HG03108 (cell line): ENCODE results near the gene F8.
"Not testable (repeated sequence)": the region's sequence is repeated elsewhere in the genome, so short reads cannot be mapped to it uniquely, and the experiment has no call there.

Experiments
- ATAC-seq: cut with Tn5 transposase; IDR thresholded peaks from one replicate; pipeline ENCODE4 v1.9.1; 2021; ENCODE audit warnings: moderate library complexity; ENCODE audit not compliant: unreplicated experiment

F8 gene

DNA sequence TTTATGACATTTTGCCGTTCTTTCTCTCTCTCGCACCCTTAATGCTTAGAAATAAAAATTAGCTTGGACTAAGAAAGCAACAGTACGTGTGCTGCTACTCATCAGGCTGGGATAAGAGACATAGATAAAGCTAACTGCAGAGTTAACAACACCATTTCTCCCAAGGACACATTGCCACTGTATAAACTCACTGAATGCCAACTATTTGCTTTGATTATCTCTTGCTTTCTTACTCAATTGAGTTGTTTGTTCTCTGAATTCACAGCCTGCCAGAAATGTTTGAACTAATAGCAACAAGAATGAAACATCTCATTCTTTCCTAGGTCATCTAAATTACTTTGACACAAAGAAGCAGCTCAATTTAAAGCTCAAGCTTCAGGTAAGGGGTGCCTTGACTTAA, 34.6 kb downstream of the F8 start:
- ATAC-seq = no peak

GRCh38 chrX:154986826-154987575, 35.5 kb downstream of the F8 start:
- ATAC-seq = no peak

DNA sequence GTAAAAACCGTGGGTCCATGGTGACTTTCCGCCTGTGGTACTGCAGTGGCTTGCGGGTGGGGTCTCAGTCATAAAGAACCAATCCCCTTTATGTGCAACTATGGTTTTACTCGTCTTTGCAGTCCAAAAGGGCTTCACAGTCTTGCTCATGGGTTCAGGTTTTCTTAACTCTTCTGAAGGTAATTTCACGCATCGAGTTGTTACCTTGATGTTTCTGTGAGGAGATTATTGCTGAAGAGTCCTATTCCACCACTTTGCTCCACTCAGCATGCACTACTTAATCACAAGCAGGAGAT, 41.5 kb downstream of the F8 start:
- no peak for ATAC-seq

- peak; percentile 96 for ATAC-seq
These were observed 42.0 kb downstream of the F8 start for GRCh38 chrX:154980330-154981115.

- no peak for ATAC-seq
These were observed 42.9 kb downstream of the F8 start for GRCh38 chrX:154979629-154980028.

- no peak for ATAC-seq
These were observed 54.2 kb downstream of the F8 start for GRCh38 chrX:154968353-154968752.

DNA sequence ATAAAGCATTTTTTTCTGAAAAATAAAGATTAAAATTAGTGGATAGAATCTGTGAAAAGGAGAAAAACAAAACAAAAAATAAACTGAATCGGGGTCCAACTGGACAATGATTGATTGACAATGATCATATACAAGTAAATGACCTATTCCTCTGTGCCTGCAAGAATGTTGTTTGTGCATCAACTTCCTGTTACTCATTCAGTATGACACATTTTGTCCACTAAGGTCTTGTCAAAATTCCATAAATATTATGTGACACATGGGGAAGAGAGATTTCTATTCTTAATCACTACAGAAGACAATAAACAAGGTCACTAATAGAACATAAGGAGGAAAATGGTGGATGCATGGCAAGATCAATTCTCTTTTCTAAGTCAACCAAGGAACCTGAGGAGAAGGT, 54.9 kb downstream of the F8 start:
- ATAC-seq = no peak

GRCh38 chrX:154961947-154962346, 60.6 kb downstream of the F8 start:
- ATAC-seq = no peak

DNA sequence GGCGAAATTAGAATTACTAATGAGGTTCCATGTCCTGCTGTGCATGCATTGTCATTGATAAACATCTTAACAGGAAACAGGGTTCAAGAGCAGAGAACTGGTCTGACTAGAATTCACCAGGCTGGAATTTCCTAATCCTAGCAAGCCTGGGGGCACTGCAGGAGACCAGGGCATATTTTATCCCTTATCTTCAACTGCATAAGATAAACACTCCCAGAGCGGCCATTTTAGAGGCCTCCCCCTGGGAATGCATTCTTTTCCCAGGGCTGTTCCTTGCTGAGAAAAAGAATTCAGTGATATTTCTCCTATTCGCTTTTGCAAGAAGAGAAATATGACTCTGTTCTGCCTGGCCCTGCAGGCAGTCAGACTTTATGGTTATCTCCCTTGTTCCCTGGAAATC, 66.7 kb downstream of the F8 start:
- ATAC-seq = not testable (repeated sequence)

GRCh38 chrX:154939265-154939664, 83.3 kb downstream of the F8 start:
- not testable (repeated sequence) for ATAC-seq

DNA sequence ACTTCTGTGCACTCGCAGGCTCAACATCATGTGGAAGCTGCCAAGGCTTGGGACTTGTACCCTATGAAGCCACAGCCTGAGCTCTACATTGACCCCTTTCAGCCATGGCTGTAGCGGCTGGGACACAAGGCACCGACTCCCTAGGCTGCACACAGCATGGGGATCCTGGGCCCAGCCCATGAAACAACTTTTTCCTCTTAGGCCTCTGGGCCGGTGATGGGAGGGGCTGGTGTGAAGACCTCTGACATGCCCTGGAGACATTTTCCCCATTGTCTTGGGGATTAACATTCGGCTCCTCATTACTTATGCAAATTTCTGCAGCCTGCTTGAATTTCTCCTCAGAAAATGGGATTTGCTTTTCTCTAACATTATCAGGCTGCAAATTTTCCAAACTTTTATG, 97.8 kb downstream of the F8 start:
- not testable (repeated sequence) for ATAC-seq

DNA sequence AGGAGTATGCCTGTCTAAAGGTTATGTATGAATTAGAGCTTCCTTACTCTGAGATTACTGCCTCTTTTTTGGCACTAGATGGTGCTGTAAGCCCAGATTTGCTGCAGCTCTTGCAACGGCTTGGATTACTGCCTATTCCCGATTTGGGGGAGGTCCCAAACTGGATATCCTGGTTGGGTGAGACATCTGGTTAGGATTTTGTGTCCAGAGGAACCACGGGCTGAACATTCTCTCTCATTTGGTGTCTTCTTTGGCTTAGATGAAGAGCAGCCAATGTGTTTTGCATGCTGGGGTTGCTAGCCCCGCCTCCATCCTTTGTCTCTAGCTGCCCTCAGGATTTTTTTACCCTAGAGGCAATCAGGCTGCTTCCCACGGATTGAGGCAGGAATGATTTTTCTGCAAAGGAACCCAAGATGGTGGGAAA, 104.5 kb downstream of the F8 start:
- ATAC-seq = peak; percentile 81

- no peak for ATAC-seq
These were observed 108.5 kb downstream of the F8 start for GRCh38 chrX:154914052-154914451.

- not testable (repeated sequence) for ATAC-seq
These were observed 112.0 kb downstream of the F8 start for GRCh38 chrX:154910528-154910927.

DNA sequence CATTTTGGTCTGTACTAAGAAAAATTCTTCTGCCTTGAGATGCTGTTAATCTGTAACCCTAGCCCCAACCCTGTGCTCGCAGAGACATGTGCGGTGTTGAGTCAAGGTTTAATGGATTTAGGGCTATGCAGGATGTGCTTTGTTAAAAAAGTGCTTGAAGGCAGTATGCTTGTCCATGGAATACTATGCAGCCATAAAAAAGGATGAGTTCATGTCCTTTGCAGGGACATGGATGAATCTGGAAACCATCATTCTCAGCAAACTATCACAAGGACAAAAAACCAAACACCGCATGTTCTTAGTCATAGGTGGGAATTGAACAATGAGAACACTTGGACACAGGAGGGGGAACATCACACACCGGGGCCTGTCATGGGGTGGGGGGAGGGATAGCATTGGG, 112.5 kb downstream of the F8 start:
- ATAC-seq = not testable (repeated sequence)

DNA sequence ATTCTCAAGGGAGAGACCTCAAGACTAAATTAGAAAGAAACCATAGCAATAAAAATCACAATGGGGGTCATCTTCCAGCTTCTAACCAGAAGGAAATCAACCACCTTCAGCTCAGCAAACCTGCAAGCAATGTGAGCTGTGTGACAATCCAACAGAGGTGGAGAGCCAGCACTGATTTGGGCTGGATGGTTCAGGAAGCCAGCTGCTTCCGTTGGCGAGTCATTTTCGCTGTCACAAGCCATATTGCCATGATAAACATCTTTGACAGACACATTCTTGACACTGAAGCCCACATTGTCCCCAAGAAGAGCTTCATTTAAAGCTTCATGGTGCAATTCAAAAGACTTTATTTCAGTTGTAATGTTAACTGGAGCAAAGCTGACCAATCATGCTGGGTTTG, 113.7 kb downstream of the F8 start:
- no peak for ATAC-seq

DNA sequence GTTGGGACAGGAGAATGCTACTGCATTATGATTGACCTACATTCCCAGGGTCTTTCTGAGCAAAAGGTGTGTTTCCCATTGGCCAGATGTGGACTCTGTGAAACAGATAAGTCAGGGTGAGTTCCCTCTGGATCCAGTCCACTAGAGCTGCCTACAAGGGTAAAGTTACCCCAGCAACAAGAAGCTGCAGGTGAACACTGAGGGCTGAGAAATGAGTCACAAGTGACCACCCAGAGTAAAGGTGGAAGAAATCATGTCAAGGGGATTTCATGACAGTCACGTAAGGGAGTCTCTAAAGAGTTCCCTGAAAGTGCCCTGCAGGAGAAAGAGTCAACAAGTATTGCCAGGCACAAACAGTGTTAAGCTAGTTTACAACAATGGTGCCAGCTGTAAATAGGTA, 120.1 kb downstream of the F8 start:
- ATAC-seq = no peak

GRCh38 chrX:154900323-154900722, 122.2 kb downstream of the F8 start:
- no peak for ATAC-seq

DNA sequence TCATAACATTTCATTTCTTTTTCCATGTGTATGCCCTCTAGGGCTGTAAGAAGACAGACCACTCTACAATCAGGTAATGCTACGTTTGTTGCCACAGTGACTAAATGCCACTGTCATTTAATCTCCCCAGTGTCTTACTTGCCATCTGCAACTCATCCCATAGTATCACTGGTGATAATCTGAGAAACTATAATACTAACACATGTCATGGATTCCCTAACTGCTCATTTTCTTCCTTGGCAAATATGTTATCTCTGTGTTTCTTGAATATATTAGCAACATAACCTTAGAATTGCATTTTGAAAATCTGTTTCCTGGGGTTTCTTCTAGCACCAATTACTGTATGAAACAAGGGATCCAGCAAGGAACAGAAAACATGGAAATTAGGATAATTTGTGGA, 130.2 kb downstream of the F8 start:
- ATAC-seq = no peak

- ATAC-seq = no peak
These were observed 131.4 kb downstream of the F8 start for GRCh38 chrX:154890990-154891639.

- ATAC-seq = peak; percentile 51
These were observed 135.7 kb downstream of the F8 start for GRCh38 chrX:154886789-154887221.
